Smooth muscle cell of the umbilical artery (primary cell): ENCODE data around the gene BUB1B. TPM values are rescaled to one million over a fixed set of nuclear protein-coding genes. Genes with fewer than 3 reads are reported as not detected.

ENCODE experiments used
- total RNA-seq: library from RNA; depleted of rRNA; stranded (reverse); fragments of >200 nt; gene quantifications from 2 replicates; pipeline ENCODE4 v1.2.3, GENCODE V29; 2014

BUB1B gene, protein sequence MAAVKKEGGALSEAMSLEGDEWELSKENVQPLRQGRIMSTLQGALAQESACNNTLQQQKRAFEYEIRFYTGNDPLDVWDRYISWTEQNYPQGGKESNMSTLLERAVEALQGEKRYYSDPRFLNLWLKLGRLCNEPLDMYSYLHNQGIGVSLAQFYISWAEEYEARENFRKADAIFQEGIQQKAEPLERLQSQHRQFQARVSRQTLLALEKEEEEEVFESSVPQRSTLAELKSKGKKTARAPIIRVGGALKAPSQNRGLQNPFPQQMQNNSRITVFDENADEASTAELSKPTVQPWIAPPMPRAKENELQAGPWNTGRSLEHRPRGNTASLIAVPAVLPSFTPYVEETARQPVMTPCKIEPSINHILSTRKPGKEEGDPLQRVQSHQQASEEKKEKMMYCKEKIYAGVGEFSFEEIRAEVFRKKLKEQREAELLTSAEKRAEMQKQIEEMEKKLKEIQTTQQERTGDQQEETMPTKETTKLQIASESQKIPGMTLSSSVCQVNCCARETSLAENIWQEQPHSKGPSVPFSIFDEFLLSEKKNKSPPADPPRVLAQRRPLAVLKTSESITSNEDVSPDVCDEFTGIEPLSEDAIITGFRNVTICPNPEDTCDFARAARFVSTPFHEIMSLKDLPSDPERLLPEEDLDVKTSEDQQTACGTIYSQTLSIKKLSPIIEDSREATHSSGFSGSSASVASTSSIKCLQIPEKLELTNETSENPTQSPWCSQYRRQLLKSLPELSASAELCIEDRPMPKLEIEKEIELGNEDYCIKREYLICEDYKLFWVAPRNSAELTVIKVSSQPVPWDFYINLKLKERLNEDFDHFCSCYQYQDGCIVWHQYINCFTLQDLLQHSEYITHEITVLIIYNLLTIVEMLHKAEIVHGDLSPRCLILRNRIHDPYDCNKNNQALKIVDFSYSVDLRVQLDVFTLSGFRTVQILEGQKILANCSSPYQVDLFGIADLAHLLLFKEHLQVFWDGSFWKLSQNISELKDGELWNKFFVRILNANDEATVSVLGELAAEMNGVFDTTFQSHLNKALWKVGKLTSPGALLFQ
- total RNA-seq: 3.6 and 19.2 TPM in 2 replicates

DNA sequence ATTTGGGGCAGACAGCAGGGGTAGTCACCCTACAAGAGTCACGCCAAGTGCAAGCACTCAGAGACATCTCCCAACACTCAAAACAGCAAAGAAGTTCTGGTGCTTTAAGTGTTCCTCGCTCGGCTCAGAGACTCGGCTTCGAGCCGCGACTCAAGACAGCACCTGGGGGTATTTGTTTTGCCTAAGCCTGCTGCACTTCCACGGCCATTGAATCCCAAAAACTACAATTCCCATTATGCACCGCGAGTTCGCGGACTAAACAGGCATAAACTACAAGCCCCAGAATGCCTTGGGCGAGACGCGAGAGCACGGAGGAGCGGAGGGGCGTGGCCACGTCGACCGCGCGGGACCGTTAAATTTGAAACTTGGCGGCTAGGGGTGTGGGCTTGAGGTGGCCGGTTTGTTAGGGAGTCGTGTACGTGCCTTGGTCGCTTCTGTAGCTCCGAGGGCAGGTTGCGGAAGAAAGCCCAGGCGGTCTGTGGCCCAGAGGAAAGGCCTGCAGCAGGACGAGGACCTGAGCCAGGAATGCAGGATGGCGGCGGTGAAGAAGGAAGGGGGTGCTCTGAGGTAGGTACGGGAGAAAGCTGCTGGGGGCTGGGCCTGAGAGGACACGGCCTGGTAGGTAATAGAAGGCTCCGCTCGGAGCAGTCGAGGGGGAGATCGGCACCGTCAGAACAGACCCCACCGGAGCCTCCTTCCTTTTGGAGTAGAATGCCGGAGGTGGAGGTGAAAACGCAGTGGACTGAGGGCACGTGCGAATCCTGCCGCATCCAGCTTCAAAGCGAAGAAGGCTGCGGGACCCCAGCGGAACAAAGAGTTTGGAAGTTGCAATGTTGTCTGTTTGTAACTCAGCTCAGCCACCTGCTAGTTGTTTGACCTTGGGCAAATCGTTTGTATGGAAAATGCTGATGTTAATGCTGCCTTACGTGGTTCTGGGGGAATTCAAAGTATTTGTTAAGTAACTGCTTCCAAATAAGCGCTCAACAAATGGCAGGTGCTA, at the start of gene BUB1B:
BUB1B (plus strand) TSS at position 381 of the 1,000 bp plus-strand sequence; CDS start at position 533, 152 bp downstream.

DNA sequence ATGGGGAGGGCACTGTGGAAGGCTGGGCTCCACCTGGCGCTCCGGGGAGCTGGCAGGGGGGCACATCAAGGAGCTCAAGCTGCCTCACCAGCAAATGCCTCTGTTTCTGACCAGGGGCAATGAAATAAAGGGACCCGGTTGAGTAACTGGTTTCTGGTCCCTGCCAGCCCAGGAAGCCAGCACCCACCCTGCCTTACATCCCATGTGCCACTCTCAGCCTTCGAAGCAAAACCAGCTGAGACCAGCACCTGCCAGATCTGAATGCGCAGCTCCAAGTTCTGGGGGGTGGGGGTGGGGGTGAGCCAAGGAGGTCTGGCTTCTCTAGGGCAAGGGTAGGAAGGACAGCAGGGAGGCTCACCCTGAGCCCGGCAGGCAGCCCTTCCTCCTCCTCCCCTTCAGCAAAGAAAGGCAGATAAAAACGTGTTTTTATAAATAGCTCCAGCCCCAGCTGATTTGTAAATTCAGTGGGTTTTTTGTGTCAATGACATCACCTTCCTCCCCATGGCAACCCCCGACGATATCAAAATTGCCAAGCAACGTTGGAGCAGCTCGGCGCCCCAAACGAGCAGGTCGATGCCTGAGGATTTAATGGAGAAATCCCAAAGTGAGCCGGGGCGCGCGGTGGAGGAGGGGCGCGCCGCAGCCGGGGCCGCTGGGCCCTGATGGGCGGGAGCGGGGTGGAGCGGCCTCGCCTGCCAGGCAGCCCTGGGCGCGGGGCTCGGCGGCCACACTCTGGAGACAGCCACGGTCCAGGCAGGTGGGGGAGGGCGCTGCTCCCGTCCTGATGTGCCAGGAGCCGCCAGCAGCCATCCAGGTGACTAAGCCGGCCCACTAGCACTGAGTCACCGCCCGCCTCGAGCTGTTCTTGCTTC, 77.9 kb downstream of the BUB1B start, which contains the start of gene PAK6:
PAK6 (plus strand) TSS at position 532 of the 872 bp plus-strand sequence. CDS start 25,723 bp downstream, outside the sequence.

Other genes starting within 250 kb of the BUB1B start
- 64.1 and 142 TPM in 2 replicates for gene GPR176, start 240.8 kb upstream of the BUB1B start, total RNA-seq
- gene EIF2AK4, start 227.0 kb upstream of the BUB1B start, total RNA-seq: 61.2 and 128 TPM in 2 replicates
- gene SRP14, start 121.9 kb upstream of the BUB1B start, total RNA-seq: 129 and 206 TPM in 2 replicates
- 0.14 and 1.8 TPM in 2 replicates for gene BMF, start 52.2 kb upstream of the BUB1B start, total RNA-seq
- gene PAK6, start 78.0 kb downstream of the BUB1B start, total RNA-seq: 0.28 TPM in 1 of 2 replicates, not detected in the other
- not detected in 2 replicates for gene ANKRD63, start 122.0 kb downstream of the BUB1B start, total RNA-seq
- gene PLCB2, start 146.9 kb downstream of the BUB1B start, total RNA-seq: 0.28 TPM in 1 of 2 replicates, not detected in the other
- gene INAFM2, start 162.6 kb downstream of the BUB1B start, total RNA-seq: 23.4 and 24.6 TPM in 2 replicates
- gene CCDC9B, start 179.9 kb downstream of the BUB1B start, total RNA-seq: 37.7 and 94.3 TPM in 2 replicates
- not detected in 2 replicates for gene PHGR1, start 190.0 kb downstream of the BUB1B start, total RNA-seq
- gene DISP2, start 197.2 kb downstream of the BUB1B start, total RNA-seq: 0.09 and 0.30 TPM in 2 replicates
- gene KNSTRN, start 221.7 kb downstream of the BUB1B start, total RNA-seq: 16.0 and 67.1 TPM in 2 replicates
- gene IVD, start 244.7 kb downstream of the BUB1B start, total RNA-seq: 48.0 and 51.4 TPM in 2 replicates